HepG2 (cell line): ENCODE results near the gene ACADVL. TPM values are rescaled to one million over a fixed set of nuclear protein-coding genes. Genes with fewer than 3 reads are reported as not detected.

ENCODE experiments used
- ATAC-seq: fragments of 200-7000 bp; cut with Tn5 transposase; 3 replicates; pipeline ENCODE4 v1.9.1; 2020; ENCODE audit warnings: mild to moderate bottlenecking, moderate library complexity
- BruUV-seq: library from RNA; stranded (reverse); fragments of 400-500 nt; replicated peaks from 2 replicates; lab custom pipeline; 2021; lab: Mats Ljungman, UMichigan
- CTCF ChIA-PET: fragments of 300-600 bp; formaldehyde crosslinking; extraction: SDS; loops from one replicate; lab custom pipeline; 2021; ENCODE audit warnings: low total read pairs, inconsistent platforms, low intra/inter-chr PET ratio; lab: Yijun Ruan, JAX
- POLR2A ChIA-PET: fragments of 350-600 bp; sonication (Branson Sonifier 250); formaldehyde crosslinking; loops from one replicate; lab custom pipeline; 2020; ENCODE audit warnings: antibody characterized with exemption, inconsistent platforms; lab: Yijun Ruan, JAX
- DNase-seq: peaks from one replicate; pipeline ENCODE4 v3.0.0-alpha.2; 2015; ENCODE audit warnings: low spot score
- FAIRE-seq: peaks from 3 replicates; lab custom pipeline; 2011; peaks lifted over from hg19 to GRCh38; lab: Jason Lieb, UNC
- H2AFZ ChIP-seq: one replicate; pipeline ENCODE4 v1.6.1; 2011; ENCODE audit warnings: low read length, inconsistent platforms
- H3K27ac ChIP-seq: fragments of 300-600 bp; 3 replicates; pipeline ENCODE4 v1.8.0; 2011; ENCODE audit warnings: mixed run types, mild to moderate bottlenecking, mixed read lengths, low read length, inconsistent platforms; ENCODE audit not compliant: insufficient read depth; ENCODE audit errors: extremely low read length
- H3K27me3 ChIP-seq, 2 experiments: fragments of 200-600 bp in 1 of 2; 2 replicates in 1 of 2; 3 replicates in 1 of 2; pipeline versions ENCODE4 v1.6.0 to v1.8.0; 2011; ENCODE audit warnings: low read length in 2 of 2, mild to moderate bottlenecking in 2 of 2, moderate library complexity in 2 of 2, inconsistent platforms in 1 of 2; ENCODE audit not compliant: insufficient read depth in 2 of 2, control insufficient read depth in 1 of 2
- H3K36me3 ChIP-seq, 2 experiments: fragments of 200-600 bp in 1 of 2; replicated peaks in 1 of 2; 2 replicates in 1 of 2; 3 replicates in 1 of 2; pipeline versions ENCODE4 v1.5.1 to v1.8.0; 2011; ENCODE audit warnings: low read length in 2 of 2, inconsistent platforms in 1 of 2; ENCODE audit not compliant: insufficient read depth in 2 of 2, control insufficient read depth in 1 of 2
- H3K4me1 ChIP-seq: 2 replicates; pipeline ENCODE4 v1.5.1; 2012; ENCODE audit warnings: low read length, inconsistent platforms; ENCODE audit not compliant: insufficient read depth
- H3K4me2 ChIP-seq: 2 replicates; pipeline ENCODE4 v1.6.0; 2011; ENCODE audit warnings: low read depth, low read length, inconsistent platforms
- H3K4me3 ChIP-seq, 3 experiments: fragments of 200-600 bp in 1 of 3; sonication (generic), shearing (Covaris generic) in 1 of 3; replicated peaks in 1 of 3; 2 replicates each; pipeline ENCODE4 v1.5.1; 2011 to 2016; ENCODE audit warnings: low read length in 3 of 3, inconsistent platforms in 2 of 3, low read depth in 2 of 3, mild to moderate bottlenecking in 2 of 3, control low read depth in 1 of 3, mixed read lengths in 1 of 3; ENCODE audit not compliant: insufficient read depth in 1 of 3
- H3K79me2 ChIP-seq: one replicate; pipeline ENCODE4 v1.6.1; 2011; ENCODE audit warnings: low read length, inconsistent platforms; ENCODE audit not compliant: insufficient read depth
- H3K9ac ChIP-seq: 2 replicates; pipeline ENCODE4 v1.6.0; 2011; ENCODE audit warnings: mild to moderate bottlenecking, low read depth, low read length, inconsistent platforms; ENCODE audit not compliant: insufficient read depth
- H3K9me3 ChIP-seq: 2 replicates; pipeline ENCODE4 v1.5.1; 2012; ENCODE audit warnings: mild to moderate bottlenecking, low read length
- H4K20me1 ChIP-seq: 2 replicates; pipeline ENCODE4 v1.6.0; 2011; ENCODE audit warnings: inconsistent platforms, mild to moderate bottlenecking, low read length, moderate library complexity; ENCODE audit not compliant: insufficient read depth
- HNRNPK ChIP-seq: fragments of 200-400 bp; formaldehyde crosslinking; IDR thresholded peaks from 2 replicates; pipeline ENCODE4 v1.6.1; 2018; ENCODE audit warnings: low read length, low read depth, moderate library complexity, mild to moderate bottlenecking; ENCODE audit not compliant: poor library complexity, severe bottlenecking
- JUNB ChIP-seq: sonication (generic); formaldehyde crosslinking; IDR thresholded peaks from 2 replicates; pipeline ENCODE4 v1.8.0; 2022; ENCODE audit warnings: missing genetic modification reagents, mild to moderate bottlenecking, borderline replicate concordance
- KLF9 ChIP-seq: IDR thresholded peaks from 2 replicates; pipeline ENCODE4 v1.6.1; 2016; ENCODE audit warnings: low read depth
- NR2F2 ChIP-seq: IDR thresholded peaks from 2 replicates; pipeline ENCODE4 v1.6.1; 2012; ENCODE audit warnings: low read depth, inconsistent platforms, borderline replicate concordance
- POGZ ChIP-seq: sonication (generic); formaldehyde crosslinking; IDR thresholded peaks from 2 replicates; pipeline ENCODE4 v1.4.0; 2020; ENCODE audit warnings: mild to moderate bottlenecking, missing genetic modification reagents
- RARG ChIP-seq: sonication (generic); formaldehyde crosslinking; IDR thresholded peaks from 2 replicates; pipeline ENCODE4 v1.4.0; 2020; ENCODE audit warnings: low read depth, mild to moderate bottlenecking, missing genetic modification reagents
- SAP130 ChIP-seq: IDR thresholded peaks from 2 replicates; pipeline ENCODE4 v1.6.1; 2016; ENCODE audit warnings: low read depth
- SRF ChIP-seq: IDR thresholded peaks from 2 replicates; pipeline ENCODE4 v1.6.1; 2011; ENCODE audit warnings: mild to moderate bottlenecking, low read depth, low read length, moderate library complexity
- TEAD3 ChIP-seq: optimal IDR thresholded peaks from 2 replicates; pipeline ENCODE3; 2016; ENCODE audit warnings: borderline replicate concordance
- THAP11 ChIP-seq: IDR thresholded peaks from 2 replicates; pipeline ENCODE4 v1.6.1; 2016; ENCODE audit warnings: missing biosample characterization, missing genetic modification reagents
- ZBTB20 ChIP-seq: sonication (generic); formaldehyde crosslinking; IDR thresholded peaks from 2 replicates; pipeline ENCODE4 v1.8.1; 2023; ENCODE audit warnings: missing genetic modification reagents, low read depth, mild to moderate bottlenecking, borderline replicate concordance
- ZNF496 ChIP-seq: sonication (generic); formaldehyde crosslinking; IDR thresholded peaks from 2 replicates; pipeline ENCODE4 v1.8.1; 2023; ENCODE audit warnings: mild to moderate bottlenecking, moderate library complexity, missing genetic modification reagents; ENCODE audit not compliant: insufficient replicate concordance
- ZNF543 ChIP-seq: sonication (generic); formaldehyde crosslinking; IDR thresholded peaks from 2 replicates; pipeline ENCODE4 v1.4.0; 2020; ENCODE audit warnings: mild to moderate bottlenecking, missing genetic modification reagents
- ZNF558 ChIP-seq: sonication (generic); formaldehyde crosslinking; IDR thresholded peaks from 2 replicates; pipeline ENCODE4 v1.9.0; 2022; ENCODE audit warnings: mild to moderate bottlenecking, missing genetic modification reagents, borderline replicate concordance
- ZNF788 ChIP-seq: sonication (generic); formaldehyde crosslinking; IDR thresholded peaks from 2 replicates; pipeline ENCODE4 v1.5.0; 2020; ENCODE audit warnings: mild to moderate bottlenecking, missing genetic modification reagents, borderline replicate concordance
- ZNF790 ChIP-seq: sonication (generic); formaldehyde crosslinking; IDR thresholded peaks from 2 replicates; pipeline ENCODE4 v1.8.0; 2022; ENCODE audit warnings: missing genetic modification reagents, mild to moderate bottlenecking, borderline replicate concordance
- ZSCAN25 ChIP-seq: sonication (generic); formaldehyde crosslinking; IDR thresholded peaks from 2 replicates; pipeline ENCODE4 v1.8.0; 2022; ENCODE audit warnings: mild to moderate bottlenecking, missing genetic modification reagents
- WGBS: methylation state at CpG from one replicate; pipeline ENCODE4 v1.1.6; 2017; ENCODE audit warnings: low lambda C conversion rate; 5-methylcytosine and 5-hydroxymethylcytosine counted together
- in situ Hi-C: cut with HindIII; loops from 2 replicates; pipeline ENCODE4 v1.10.0; 2017; ENCODE audit warnings: low pct_unique_long_range_greater_than_20kb; ENCODE audit not compliant: extremely low pct_ligation_motif_present
- intact Hi-C: fragments of 100-400 bp; cut with micrococcal nuclease; formaldehyde crosslinking; loops from one replicate; pipeline ENCODE4 v1.10.0; 2022; ENCODE audit not compliant: unreplicated experiment
- polyA plus RNA-seq, 8 experiments: library from polyadenylated mRNA; depleted of rRNA in 3 of 8; stranded (reverse) in 7 of 8; unstranded in 1 of 8; fragments of >200 nt; fragmentation: Illumina TruSeq in 4 of 8; extraction: Trizol in 4 of 8; gene quantifications; 2 replicates each; pipeline versions ENCODE4 v1.2.1 to v1.2.3, GENCODE V29; 2011 to 2016; ENCODE audit warnings: low read depth in 4 of 8, missing spikeins in 1 of 8, mixed read lengths in 1 of 8; ENCODE audit not compliant: insufficient read depth in 1 of 8
- total RNA-seq, 5 experiments: library from RNA; depleted of rRNA; stranded (reverse); fragments of >200 nt; fragmentation: Illumina TruSeq; extraction: Trizol; gene quantifications; 2 replicates each; pipeline ENCODE4 v1.2.3, GENCODE V29; 2016; ENCODE audit warnings: low read depth in 1 of 5
- TF ChIP-seq, protein P1 (sequence below): IDR thresholded peaks from 2 replicates; pipeline ENCODE4 v1.6.1; 2016; ENCODE audit warnings: low read depth, control low read depth
- TF ChIP-seq, protein P2 (sequence below): IDR thresholded peaks from 2 replicates; pipeline ENCODE4 v1.6.1; 2016; ENCODE audit warnings: missing compliant biosample characterization, missing genetic modification reagents, borderline replicate concordance
- TF ChIP-seq, protein P3 (sequence below): IDR thresholded peaks from 2 replicates; pipeline ENCODE4 v1.6.1; 2016; ENCODE audit warnings: missing genetic modification reagents, missing compliant biosample characterization

The ACADVL gene
- total and polyA plus RNA-seq, 2 of the 13 experiments (the other 11 are each of a cell fraction or from before 2014, with no cell fraction given): 219 to 412 TPM

DNA sequence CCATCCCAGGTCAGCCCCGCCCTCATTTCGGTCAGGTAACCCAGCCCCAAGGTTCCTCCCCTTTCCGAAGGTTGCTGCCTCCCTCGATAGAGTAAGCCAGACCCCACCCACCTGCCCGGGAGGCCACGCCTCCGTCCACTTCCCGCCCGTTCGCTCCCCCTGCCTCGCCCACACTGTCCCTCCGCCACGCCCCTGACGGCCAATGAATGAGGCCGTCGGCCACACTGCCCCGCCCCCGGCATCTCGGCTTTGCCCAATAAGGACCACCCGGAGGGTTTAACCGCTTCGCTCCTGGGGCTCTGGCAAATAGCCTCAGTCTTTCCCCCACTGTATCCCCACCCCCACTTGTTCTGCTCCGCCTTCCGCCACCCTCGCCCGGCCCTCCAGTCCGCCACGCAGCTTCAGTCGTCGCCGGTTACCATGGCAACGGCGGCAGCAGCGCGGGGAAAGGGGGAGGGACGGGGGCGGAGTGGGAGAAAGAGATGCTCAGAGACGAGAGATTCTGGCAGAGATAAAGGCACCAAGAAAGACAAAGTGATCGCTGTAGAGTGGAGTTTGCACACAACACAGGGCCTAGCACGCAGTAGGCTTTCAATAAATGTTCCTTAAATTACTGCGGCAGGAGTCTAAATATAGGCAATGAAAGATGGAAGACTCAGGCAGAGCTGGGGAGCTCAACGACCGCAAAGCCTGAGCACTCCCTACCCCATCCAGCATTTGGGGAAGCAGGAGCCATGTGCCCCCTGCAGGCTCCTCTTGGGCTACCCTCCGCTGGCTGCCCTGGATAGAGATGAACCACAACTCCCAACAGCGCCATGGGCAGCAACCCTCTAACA is 5.2 kb upstream of the ACADVL start:
- Histone ChIP-seq H3K4me2 (peak overlapping the region; percentile 77), H3K79me2 (no peaks in the 10 kb centered on the region), H3K27ac (peak overlapping the region; percentile 53), H3K4me3 (peak overlapping the region; percentile 29 to 68 (median 55)), H4K20me1 (no peaks in the 10 kb centered on the region), H3K9me3 (no peaks in the 10 kb centered on the region), H3K9ac (peak overlapping the region; percentile 28), H3K36me3 (no peaks in the 10 kb centered on the region), H3K27me3 (peaks cover 0 to 4% of the 10 kb centered on the region in 2 experiments; a peak in 2 of 5 replicates), H3K4me1 (peaks cover 56% of the 10 kb centered on the region), H2AFZ (no peak overlapping the region)
- POLR2A ChIA-PET: interaction anchor here (0.8 to 2.9 kb wide), 8 partner anchors 20 to 179 kb away, joined by 3 to 35 read pairs (median 5); partner anchors contain the start of genes ASGR1, ASGR2, DVL2 and SLC16A13
- BruUV-seq: no TSS peak
- DNase-seq: peak; percentile 95
- intact Hi-C loops (loop anchor here (5.0 kb wide), 1 partner anchor 37 kb away; the partner anchor contains the start of gene ASGR1), in situ Hi-C loops (loop anchor here (5.0 kb wide), 1 partner anchor 37 kb away; the partner anchor contains the start of gene ASGR1)
- CTCF ChIA-PET: interaction anchor here (1.9 kb wide), 1 partner anchor 169 kb away, joined by 10 read pairs; no protein-coding TSS in a partner anchor
- ATAC-seq: peak; percentile 88
- WGBS: 2% methylated on average over 32 of the region's 45 CpGs
- peak; percentile 76 for FAIRE-seq
- TF ChIP-seq SAP130 (peak; percentile 58), ZBTB20 (CRISPR knock-in tag) (no peak), SRF (peak; percentile 59), ZNF790 (no peak), NR2F2 (no peak), ZNF558 (CRISPR knock-in tag) (no peak), ZSCAN25 (CRISPR knock-in tag) (peak; percentile 35; the same call in 1 of the 2 replicates), ZNF496 (no peak), RARG (CRISPR knock-in tag) (0 out of 2 replicates have a peak, but pooled peaks have one; percentile 63), THAP11 (CRISPR knock-in tag) (peak; percentile 98; the same call in 1 of the 2 replicates), HNRNPK (peak; percentile 78), TEAD3 (CRISPR knock-in tag) (peak; percentile 19), JUNB (no peak), ZNF788 (CRISPR knock-in tag) (peak; percentile 54; the same call in 1 of the 2 replicates), ZNF543 (CRISPR knock-in tag) (0 out of 2 replicates have a peak, but pooled peaks have one; percentile 31), POGZ (CRISPR knock-in tag) (peak; percentile 40; the same call in 1 of the 2 replicates), KLF9 (CRISPR knock-in tag) (no peak)
- TF ChIP-seq, protein P1, sequence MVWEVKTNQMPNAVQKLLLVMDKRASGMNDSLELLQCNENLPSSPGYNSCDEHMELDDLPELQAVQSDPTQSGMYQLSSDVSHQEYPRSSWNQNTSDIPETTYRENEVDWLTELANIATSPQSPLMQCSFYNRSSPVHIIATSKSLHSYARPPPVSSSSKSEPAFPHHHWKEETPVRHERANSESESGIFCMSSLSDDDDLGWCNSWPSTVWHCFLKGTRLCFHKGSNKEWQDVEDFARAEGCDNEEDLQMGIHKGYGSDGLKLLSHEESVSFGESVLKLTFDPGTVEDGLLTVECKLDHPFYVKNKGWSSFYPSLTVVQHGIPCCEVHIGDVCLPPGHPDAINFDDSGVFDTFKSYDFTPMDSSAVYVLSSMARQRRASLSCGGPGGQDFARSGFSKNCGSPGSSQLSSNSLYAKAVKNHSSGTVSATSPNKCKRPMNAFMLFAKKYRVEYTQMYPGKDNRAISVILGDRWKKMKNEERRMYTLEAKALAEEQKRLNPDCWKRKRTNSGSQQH (CRISPR knock-in tag): no peak; the same call in 1 of the 2 replicates
- TF ChIP-seq, protein P2, sequence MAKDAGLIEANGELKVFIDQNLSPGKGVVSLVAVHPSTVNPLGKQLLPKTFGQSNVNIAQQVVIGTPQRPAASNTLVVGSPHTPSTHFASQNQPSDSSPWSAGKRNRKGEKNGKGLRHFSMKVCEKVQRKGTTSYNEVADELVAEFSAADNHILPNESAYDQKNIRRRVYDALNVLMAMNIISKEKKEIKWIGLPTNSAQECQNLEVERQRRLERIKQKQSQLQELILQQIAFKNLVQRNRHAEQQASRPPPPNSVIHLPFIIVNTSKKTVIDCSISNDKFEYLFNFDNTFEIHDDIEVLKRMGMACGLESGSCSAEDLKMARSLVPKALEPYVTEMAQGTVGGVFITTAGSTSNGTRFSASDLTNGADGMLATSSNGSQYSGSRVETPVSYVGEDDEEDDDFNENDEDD (CRISPR knock-in tag): peak; percentile 67; the same call in 1 of the 2 replicates
- TF ChIP-seq, protein P3, sequence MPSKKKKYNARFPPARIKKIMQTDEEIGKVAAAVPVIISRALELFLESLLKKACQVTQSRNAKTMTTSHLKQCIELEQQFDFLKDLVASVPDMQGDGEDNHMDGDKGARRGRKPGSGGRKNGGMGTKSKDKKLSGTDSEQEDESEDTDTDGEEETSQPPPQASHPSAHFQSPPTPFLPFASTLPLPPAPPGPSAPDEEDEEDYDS (CRISPR knock-in tag): 0 out of 2 replicates have a peak, but pooled peaks have one; percentile 42
